Measurements from ENCODE around the gene CRY2.

DNA sequence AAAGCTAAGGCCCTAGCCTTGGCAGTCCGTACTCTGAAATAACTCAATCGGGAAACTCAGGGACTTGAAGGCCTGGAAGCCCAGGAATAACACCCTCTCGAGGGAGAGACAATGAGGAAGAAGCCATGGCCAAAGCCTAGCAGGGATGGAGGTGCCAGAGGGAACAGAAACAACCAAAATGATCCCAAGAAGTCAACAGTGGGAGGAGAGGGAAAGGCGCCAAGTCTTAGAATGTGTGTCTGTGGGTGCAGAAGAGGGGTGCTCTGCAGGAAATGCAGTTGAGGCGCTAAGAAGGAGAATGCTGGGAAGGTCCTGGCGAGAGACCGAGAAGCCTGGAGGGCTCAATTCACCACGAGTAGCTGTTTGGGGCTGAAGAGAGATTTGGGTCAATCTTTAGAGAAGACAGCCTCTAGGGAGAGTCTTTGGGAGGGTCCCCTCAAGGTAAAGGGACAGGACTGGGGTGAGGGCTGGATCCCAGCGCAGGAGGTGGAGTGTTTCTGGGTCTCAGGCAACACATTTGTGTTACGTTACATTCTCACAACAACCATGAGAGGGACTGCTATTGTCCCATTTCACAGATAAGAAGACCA lies 37.4 kb downstream of the CRY2 start:
- TF ChIP-seq, protein P1, sequence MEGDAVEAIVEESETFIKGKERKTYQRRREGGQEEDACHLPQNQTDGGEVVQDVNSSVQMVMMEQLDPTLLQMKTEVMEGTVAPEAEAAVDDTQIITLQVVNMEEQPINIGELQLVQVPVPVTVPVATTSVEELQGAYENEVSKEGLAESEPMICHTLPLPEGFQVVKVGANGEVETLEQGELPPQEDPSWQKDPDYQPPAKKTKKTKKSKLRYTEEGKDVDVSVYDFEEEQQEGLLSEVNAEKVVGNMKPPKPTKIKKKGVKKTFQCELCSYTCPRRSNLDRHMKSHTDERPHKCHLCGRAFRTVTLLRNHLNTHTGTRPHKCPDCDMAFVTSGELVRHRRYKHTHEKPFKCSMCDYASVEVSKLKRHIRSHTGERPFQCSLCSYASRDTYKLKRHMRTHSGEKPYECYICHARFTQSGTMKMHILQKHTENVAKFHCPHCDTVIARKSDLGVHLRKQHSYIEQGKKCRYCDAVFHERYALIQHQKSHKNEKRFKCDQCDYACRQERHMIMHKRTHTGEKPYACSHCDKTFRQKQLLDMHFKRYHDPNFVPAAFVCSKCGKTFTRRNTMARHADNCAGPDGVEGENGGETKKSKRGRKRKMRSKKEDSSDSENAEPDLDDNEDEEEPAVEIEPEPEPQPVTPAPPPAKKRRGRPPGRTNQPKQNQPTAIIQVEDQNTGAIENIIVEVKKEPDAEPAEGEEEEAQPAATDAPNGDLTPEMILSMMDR (IDR thresholded peaks at IDR 0.05), result no peak
- TF ChIP-seq POLR2A (IDR thresholded peaks at IDR 0.05), result no peak
